GM12892 (cell line): Measurements from ENCODE around the gene COX11.

Experiments
- POLR2A ChIP-seq: IDR thresholded peaks from 2 replicates; pipeline ENCODE4 v1.6.1; 2011; ENCODE audit warnings: low read depth, low read length, control low read depth
- POLR2AphosphoS5 ChIP-seq: IDR thresholded peaks from 2 replicates; pipeline ENCODE4 v1.6.1; 2011; ENCODE audit warnings: low read depth, low read length, control low read depth
- TAF1 ChIP-seq: IDR thresholded peaks from 2 replicates; pipeline ENCODE4 v1.6.1; 2011; ENCODE audit warnings: low read depth, mild to moderate bottlenecking, control low read depth, low read length, borderline replicate concordance

- TF ChIP-seq POLR2A (no peak), POLR2AphosphoS5 (no peak), TAF1 (no peak)
Measured at GRCh38 chr17:54968988-54969332, 506 bp upstream of the COX11 start.
